ENCODE results near the gene OR2AG2.

DNA sequence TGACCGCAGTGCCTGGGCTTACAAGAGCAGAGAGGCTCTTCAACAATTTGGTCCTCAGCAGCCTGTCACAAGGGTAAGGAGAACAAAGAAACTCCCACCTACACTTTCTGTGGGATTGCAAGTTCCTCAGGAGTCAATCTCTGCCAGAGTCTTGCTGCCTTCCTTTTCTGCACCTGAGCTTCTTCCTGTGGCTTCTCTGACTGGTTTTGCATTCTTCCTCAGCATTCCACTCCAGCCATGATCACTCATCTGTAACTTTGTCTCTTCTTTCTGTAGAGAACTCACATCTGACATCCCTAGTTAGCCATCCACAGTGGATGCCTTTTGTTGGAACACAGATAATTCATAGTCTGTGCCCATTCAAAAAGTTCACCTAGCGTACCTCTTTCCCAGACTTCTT, 41.9 kb upstream of the OR2AG2 start:
- TF ChIP-seq, protein P1, sequence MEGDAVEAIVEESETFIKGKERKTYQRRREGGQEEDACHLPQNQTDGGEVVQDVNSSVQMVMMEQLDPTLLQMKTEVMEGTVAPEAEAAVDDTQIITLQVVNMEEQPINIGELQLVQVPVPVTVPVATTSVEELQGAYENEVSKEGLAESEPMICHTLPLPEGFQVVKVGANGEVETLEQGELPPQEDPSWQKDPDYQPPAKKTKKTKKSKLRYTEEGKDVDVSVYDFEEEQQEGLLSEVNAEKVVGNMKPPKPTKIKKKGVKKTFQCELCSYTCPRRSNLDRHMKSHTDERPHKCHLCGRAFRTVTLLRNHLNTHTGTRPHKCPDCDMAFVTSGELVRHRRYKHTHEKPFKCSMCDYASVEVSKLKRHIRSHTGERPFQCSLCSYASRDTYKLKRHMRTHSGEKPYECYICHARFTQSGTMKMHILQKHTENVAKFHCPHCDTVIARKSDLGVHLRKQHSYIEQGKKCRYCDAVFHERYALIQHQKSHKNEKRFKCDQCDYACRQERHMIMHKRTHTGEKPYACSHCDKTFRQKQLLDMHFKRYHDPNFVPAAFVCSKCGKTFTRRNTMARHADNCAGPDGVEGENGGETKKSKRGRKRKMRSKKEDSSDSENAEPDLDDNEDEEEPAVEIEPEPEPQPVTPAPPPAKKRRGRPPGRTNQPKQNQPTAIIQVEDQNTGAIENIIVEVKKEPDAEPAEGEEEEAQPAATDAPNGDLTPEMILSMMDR (IDR thresholded peaks at IDR 0.05), result no peak
- TF ChIP-seq POLR2A (IDR thresholded peaks at IDR 0.05), result no peak
